Measurements from ENCODE around the gene ASCL4.
"Not testable (repeated sequence)": the region's sequence is repeated elsewhere in the genome, so short reads cannot be mapped to it uniquely, and the experiment has no call there.

The ASCL4 gene

GRCh38 chr12:107774349-107775029 lies at the start of gene ASCL4:
Gene ASCL4 (plus strand): TSS chr12:107774704. CDS start chr12:107775219, 515 bp downstream.
- no peak for DNase-seq

- DNase-seq = not testable (repeated sequence)
Measured at GRCh38 chr12:107727327-107727726, 47.2 kb upstream of the ASCL4 start.

GRCh38 chr12:107727742-107728141 lies 46.8 kb upstream of the ASCL4 start:
- not testable (repeated sequence) for DNase-seq

- no peak for DNase-seq
Measured at GRCh38 chr12:107730618-107731341, 43.7 kb upstream of the ASCL4 start.

- DNase-seq = no peak
Measured at GRCh38 chr12:107731366-107731765, 43.1 kb upstream of the ASCL4 start.

- no peak for DNase-seq
Measured at GRCh38 chr12:107732365-107732764, 42.1 kb upstream of the ASCL4 start.

GRCh38 chr12:107734139-107734538 lies 40.4 kb upstream of the ASCL4 start:
- no peak for DNase-seq

- no peak for DNase-seq
Measured at GRCh38 chr12:107735763-107736162, 38.7 kb upstream of the ASCL4 start.

- no peak for DNase-seq
Measured at GRCh38 chr12:107736914-107737313, 37.6 kb upstream of the ASCL4 start.

GRCh38 chr12:107748472-107748871 lies 26.0 kb upstream of the ASCL4 start:
- DNase-seq = no peak

- DNase-seq = no peak
Measured at GRCh38 chr12:107749083-107749482, 25.4 kb upstream of the ASCL4 start.

- peak; percentile 26 for DNase-seq
Measured at GRCh38 chr12:107759410-107759809, 15.1 kb upstream of the ASCL4 start.

- peak; percentile 24 for DNase-seq
Measured at GRCh38 chr12:107760207-107760808, 14.2 kb upstream of the ASCL4 start.

GRCh38 chr12:107760809-107761501 lies 13.5 kb upstream of the ASCL4 start, which contains the start of gene PRDM4:
Gene PRDM4 (minus strand): TSS chr12:107761137. CDS start chr12:107760515, 622 bp downstream.
- peak; percentile 93 for DNase-seq

- DNase-seq = no peak
Measured at GRCh38 chr12:107761502-107761904, 13.0 kb upstream of the ASCL4 start.

- DNase-seq = no peak
Measured at GRCh38 chr12:107762874-107763273, 11.6 kb upstream of the ASCL4 start.

- no peak for DNase-seq
Measured at GRCh38 chr12:107764626-107765025, 9.9 kb upstream of the ASCL4 start.

- DNase-seq = no peak
Measured at GRCh38 chr12:107765316-107765715, 9.2 kb upstream of the ASCL4 start.

GRCh38 chr12:107767466-107767865 lies 7.0 kb upstream of the ASCL4 start:
- no peak for DNase-seq

- no peak for DNase-seq
Measured at GRCh38 chr12:107775093-107775721, 703 bp downstream of the ASCL4 start.

GRCh38 chr12:107776171-107776570 lies 1.7 kb downstream of the ASCL4 start:
- no peak for DNase-seq

GRCh38 chr12:107778383-107779025 lies 4.0 kb downstream of the ASCL4 start:
- DNase-seq = no peak

Measured in CD4-positive, alpha-beta T cell treated with Interleukin-12 subunit alpha and Interleukin-12 subunit beta, for 1 hour (primary cell).